Activated CD8-positive, alpha-beta memory T cell treated with anti-CD3 and anti-CD28 coated beads, Interleukin-2, amount 50 U/mL, for 24 hours (primary cell): ENCODE measurements around the gene ZNF689.

Experiments
- DNase-seq: peaks from one replicate; pipeline ENCODE4 v3.0.0-alpha.2; 2020; ENCODE audit errors: extremely low read depth

ZNF689 gene

GRCh38 chr16:30562021-30562420, 48.2 kb downstream of the ZNF689 start:
- no peak for DNase-seq

GRCh38 chr16:30561089-30561816, 48.9 kb downstream of the ZNF689 start:
- DNase-seq = no peak

- DNase-seq = no peak
These were observed 50.5 kb downstream of the ZNF689 start for GRCh38 chr16:30559690-30560089.

- DNase-seq = no peak
These were observed 51.3 kb downstream of the ZNF689 start for GRCh38 chr16:30558789-30559377.

GRCh38 chr16:30557957-30558788, 52.0 kb downstream of the ZNF689 start, which contains the start of gene ZNF764:
TSS of gene ZNF764 (minus strand) at chr16:30558374. CDS start at chr16:30558182, 192 bp downstream.
- peak; percentile 94 for DNase-seq

- no peak for DNase-seq
These were observed 52.6 kb downstream of the ZNF689 start for GRCh38 chr16:30557707-30557956.

GRCh38 chr16:30556125-30556473, 54.1 kb downstream of the ZNF689 start:
- no peak for DNase-seq

- DNase-seq = no peak
These were observed 54.7 kb downstream of the ZNF689 start for GRCh38 chr16:30555315-30556124.

DNA sequence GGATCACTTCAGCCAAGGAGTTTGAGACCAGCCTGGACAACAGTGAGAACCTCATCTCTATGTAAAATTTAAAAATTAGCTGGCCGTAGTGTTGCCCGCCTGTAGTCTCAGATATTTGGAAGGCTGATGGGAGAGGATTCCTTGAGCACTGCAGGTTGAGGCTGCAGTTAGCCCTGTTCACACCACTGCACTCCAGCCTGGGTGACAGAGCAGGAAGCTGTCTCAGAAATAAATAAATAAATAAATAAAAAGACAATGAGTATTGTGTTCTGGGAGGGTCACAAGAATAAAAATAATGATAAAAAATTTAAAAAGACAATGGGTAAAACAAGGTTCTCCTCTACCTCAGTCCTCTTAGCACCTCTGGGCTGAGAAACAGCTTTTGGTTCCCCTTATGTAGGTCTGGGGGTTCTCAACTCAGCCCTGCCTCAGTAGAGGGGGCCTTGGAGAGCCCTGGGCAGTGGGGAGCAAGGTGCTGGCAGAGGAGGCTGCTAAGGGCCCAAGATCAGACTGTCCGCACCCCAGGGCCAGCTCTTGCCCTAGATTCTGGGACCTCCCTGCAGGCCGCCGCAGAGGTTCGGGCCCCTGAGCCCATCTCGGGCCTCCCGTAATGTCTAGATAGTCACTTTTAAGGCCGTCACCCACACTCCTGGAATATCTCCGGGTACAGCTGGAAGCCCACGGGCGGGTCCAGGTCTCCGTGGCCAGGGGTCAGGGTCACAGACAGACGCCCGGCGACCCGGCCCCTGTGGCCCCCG, 55.5 kb downstream of the ZNF689 start:
- DNase-seq = no peak

DNA sequence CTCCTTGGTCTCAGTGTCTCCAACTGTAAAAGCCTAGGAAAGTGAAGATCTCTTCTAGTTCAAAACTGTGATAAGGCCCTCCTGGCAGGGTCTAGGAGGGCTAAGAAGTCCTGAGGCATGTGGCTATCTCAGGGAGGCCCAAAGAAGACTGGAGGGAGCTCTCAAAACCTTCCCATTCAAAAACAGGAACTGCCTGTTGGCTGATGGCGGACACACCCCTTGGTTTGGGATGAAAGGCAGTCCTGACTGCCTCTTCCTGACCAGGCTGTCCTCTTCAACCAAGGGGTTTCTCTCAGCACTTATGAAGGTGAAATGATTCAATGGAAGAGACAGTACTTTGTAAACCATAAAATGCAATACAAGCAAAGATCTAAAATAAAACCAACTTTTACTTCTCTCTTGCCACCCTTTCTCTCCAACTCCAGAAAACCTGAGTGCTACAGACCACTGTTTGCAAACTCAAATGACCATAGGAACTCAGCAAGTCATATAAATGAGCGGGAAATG, 56.7 kb downstream of the ZNF689 start:
- DNase-seq = no peak

DNA sequence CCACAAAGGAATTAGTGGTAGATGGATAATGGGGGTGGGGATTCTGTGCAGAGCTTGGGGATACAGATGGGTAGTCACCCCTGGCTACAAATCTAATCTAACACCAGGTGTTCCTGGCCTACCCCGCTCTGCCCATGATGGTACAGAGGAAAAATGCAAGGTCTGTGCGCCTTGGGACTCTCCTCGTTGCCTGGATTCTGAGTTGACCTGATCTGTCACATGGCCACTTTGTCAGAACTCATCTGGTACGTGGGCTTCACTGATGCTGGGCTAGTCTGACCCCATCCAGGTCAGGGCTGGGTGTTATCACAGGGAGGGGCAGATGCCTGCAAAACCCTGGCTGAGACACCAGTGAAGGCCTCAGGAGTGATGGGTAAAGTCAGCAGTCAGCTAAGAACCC, 57.2 kb downstream of the ZNF689 start:
- DNase-seq = no peak
